ENCODE measurements around the gene PALLD. TPM values are rescaled to one million over a fixed set of nuclear protein-coding genes. Genes with fewer than 3 reads are reported as not detected.
A peak's percentile ranks its signal among the peaks of the same experiment; 100 is the strongest.

The PALLD gene
- polyA plus RNA-seq, 3 donors, result 6.1 to 11.8 (median 9.9) TPM

DNA sequence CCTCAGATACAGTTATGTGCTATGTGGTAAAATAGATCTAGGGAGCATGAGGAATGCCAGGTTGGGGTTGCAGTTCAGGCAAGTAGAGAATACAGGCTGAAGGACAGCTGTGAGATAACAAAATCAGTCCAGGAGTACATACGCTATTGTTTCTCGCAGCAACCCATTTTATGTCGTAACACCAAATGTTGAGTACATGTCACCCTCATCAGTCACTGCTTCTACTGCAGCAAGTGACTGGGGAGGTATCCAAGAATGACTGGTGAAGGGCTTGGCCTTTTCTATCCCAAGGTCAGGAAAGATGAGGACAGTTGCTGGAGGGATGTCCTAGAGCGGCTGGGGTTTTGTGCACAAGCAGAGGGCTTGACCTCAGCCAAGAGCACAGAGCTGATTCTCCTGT, 341.1 kb downstream of the PALLD start:
- Histone ChIP-seq H3K36me3 (replicated peaks in 1 of 2; ENCODE audit: control insufficient read depth in 1 of 2, insufficient read depth in 2 of 2, low read length in 2 of 2) (no peaks in the 10 kb centered on the region), H3K4me2 (replicated peaks; ENCODE audit: extremely low read depth, low read length, poor library complexity, severe bottlenecking) (no peak overlapping the region), H3K27me3 (ENCODE audit: control insufficient read depth in 2 of 2, insufficient read depth in 2 of 2, low read length in 2 of 2) (peaks cover 22 to 31% of the 10 kb centered on the region in 2 donors), H2AFZ (ENCODE audit: insufficient read depth, low read depth, low read length, poor library complexity, severe bottlenecking) (no peak overlapping the region), H3K9me3 (replicated peaks in 1 of 2; ENCODE audit: control insufficient read depth in 1 of 2, insufficient read depth in 1 of 2, low read length in 2 of 2) (no peaks in the 10 kb centered on the region), H4K20me1 (ENCODE audit: insufficient read depth, low read length) (no peaks in the 10 kb centered on the region), H3K79me2 (ENCODE audit: insufficient read depth, low read length) (no peaks in the 10 kb centered on the region), H3K4me3 (replicated peaks in 1 of 3; ENCODE audit: low read depth in 2 of 3, low read length in 3 of 3) (no peak overlapping the region), H3K9ac (ENCODE audit: insufficient read depth, low read length, poor library complexity, severe bottlenecking) (no peak overlapping the region), H3K4me1 (ENCODE audit: control insufficient read depth in 1 of 2, insufficient read depth in 2 of 2, low read length in 2 of 2) (peaks cover 4% of the 10 kb centered on the region in 2 donors), H3K27ac (ENCODE audit: low read depth in 1 of 2, low read length in 2 of 2) (no peak overlapping the region)
- DNase-seq, result no peak
- intact Hi-C loops (cut with micrococcal nuclease), result no loop called here
- TF ChIP-seq, protein P1, sequence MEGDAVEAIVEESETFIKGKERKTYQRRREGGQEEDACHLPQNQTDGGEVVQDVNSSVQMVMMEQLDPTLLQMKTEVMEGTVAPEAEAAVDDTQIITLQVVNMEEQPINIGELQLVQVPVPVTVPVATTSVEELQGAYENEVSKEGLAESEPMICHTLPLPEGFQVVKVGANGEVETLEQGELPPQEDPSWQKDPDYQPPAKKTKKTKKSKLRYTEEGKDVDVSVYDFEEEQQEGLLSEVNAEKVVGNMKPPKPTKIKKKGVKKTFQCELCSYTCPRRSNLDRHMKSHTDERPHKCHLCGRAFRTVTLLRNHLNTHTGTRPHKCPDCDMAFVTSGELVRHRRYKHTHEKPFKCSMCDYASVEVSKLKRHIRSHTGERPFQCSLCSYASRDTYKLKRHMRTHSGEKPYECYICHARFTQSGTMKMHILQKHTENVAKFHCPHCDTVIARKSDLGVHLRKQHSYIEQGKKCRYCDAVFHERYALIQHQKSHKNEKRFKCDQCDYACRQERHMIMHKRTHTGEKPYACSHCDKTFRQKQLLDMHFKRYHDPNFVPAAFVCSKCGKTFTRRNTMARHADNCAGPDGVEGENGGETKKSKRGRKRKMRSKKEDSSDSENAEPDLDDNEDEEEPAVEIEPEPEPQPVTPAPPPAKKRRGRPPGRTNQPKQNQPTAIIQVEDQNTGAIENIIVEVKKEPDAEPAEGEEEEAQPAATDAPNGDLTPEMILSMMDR (IDR thresholded peaks at IDR 0.05), result no peak
- H3K4me3 Mint-ChIP-seq, result peak overlapping the region in 1 of 2 donors; percentile 37
- H3K27me3 Mint-ChIP-seq (ENCODE audit: low read depth in 3 of 3), result peaks cover 35 to 51% (median 41%) of the 10 kb centered on the region in 3 donors
- 100% methylated on average over 1 of the region's 4 CpGs for WGBS (ENCODE audit: insufficient coverage)
- no peak overlapping the region for H3K27ac Mint-ChIP-seq
- peaks cover 4% of the 10 kb centered on the region for H3K4me1 Mint-ChIP-seq
- peaks cover 5 to 7% of the 10 kb centered on the region in 2 donors for H3K36me3 Mint-ChIP-seq
- peaks cover 0 to 6% (median 4%) of the 10 kb centered on the region in 7 donors for H3K9me3 Mint-ChIP-seq

DNA sequence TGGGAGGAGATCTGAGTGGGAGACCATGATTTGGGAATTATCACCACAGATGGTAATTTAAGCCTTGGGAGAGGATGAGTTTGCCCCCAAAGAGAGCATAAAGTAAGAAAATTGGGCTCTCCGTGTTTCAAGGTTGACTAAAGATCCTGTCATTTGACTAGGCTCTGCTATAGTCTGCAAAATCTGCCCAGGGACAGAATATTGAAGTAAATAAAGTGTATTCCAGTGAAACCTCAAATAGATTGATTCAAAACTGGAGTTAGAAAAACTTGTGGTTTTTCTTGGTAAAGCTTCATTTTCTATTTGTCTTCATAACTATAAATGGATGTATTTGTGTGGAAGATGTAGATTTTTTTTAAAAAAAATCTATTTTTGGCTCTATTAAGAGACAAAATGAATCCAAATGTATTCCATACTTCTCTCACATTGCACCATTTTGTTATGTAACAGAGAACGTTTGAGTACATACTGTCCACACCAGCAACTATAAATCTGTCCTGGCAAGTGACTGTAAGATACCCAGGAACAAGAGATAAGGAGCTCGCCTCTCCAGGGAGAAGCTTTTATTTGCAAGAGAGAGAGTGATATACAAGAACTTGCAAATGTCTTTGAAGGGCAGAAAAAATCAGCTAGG, 343.0 kb downstream of the PALLD start:
- H3K4me2 ChIP-seq (replicated peaks; ENCODE audit: extremely low read depth, low read length, poor library complexity, severe bottlenecking), result no peak overlapping the region
- Mint-ChIP-seq H3K27me3 (ENCODE audit: low read depth in 3 of 3) (peaks cover 17 to 31% (median 22%) of the 10 kb centered on the region in 3 donors), H3K27ac (no peak overlapping the region), H3K9me3 (peaks cover 0 to 2% (median 0%) of the 10 kb centered on the region in 7 donors), H3K36me3 (no peaks in the 10 kb centered on the region), H3K4me3 (no peak overlapping the region), H3K4me1 (no peaks in the 10 kb centered on the region)
- intact Hi-C loops (cut with micrococcal nuclease), result no loop called here
- no peak overlapping the region for H2AFZ ChIP-seq (ENCODE audit: insufficient read depth, low read depth, low read length, poor library complexity, severe bottlenecking)
- H3K36me3 ChIP-seq (replicated peaks in 1 of 2; ENCODE audit: control insufficient read depth in 1 of 2, insufficient read depth in 2 of 2, low read length in 2 of 2), result no peaks in the 10 kb centered on the region
- no peak overlapping the region for H3K27ac ChIP-seq (ENCODE audit: low read depth in 1 of 2, low read length in 2 of 2)
- peaks cover 6 to 13% of the 10 kb centered on the region in 2 donors for H3K27me3 ChIP-seq (ENCODE audit: control insufficient read depth in 2 of 2, insufficient read depth in 2 of 2, low read length in 2 of 2)
- 100% methylated on average over 1 of the region's 3 CpGs for WGBS (ENCODE audit: insufficient coverage)
- TF ChIP-seq, protein P1 (IDR thresholded peaks at IDR 0.05), result no peak
- H3K79me2 ChIP-seq (ENCODE audit: insufficient read depth, low read length), result no peaks in the 10 kb centered on the region
- no peaks in the 10 kb centered on the region for H3K4me1 ChIP-seq (ENCODE audit: control insufficient read depth in 1 of 2, insufficient read depth in 2 of 2, low read length in 2 of 2)
- DNase-seq, result no peak
- H3K9ac ChIP-seq (ENCODE audit: insufficient read depth, low read length, poor library complexity, severe bottlenecking), result no peak overlapping the region
- H3K9me3 ChIP-seq (replicated peaks in 1 of 2; ENCODE audit: control insufficient read depth in 1 of 2, insufficient read depth in 1 of 2, low read length in 2 of 2), result no peaks in the 10 kb centered on the region
- H4K20me1 ChIP-seq (ENCODE audit: insufficient read depth, low read length), result no peaks in the 10 kb centered on the region
- H3K4me3 ChIP-seq (replicated peaks in 1 of 3; ENCODE audit: low read depth in 2 of 3, low read length in 3 of 3), result no peak overlapping the region

All from CD14-positive monocyte (primary cell).